GM19351 (cell line): Measurements from ENCODE around the gene DYNLL1.
"Not testable (repeated sequence)": the region's sequence is repeated elsewhere in the genome, so short reads cannot be mapped to it uniquely, and the experiment has no call there.

Source experiments
- ATAC-seq: cut with Tn5 transposase; IDR thresholded peaks from one replicate; pipeline ENCODE4 v1.9.1; 2021; ENCODE audit warnings: mild to moderate bottlenecking, moderate library complexity; ENCODE audit not compliant: unreplicated experiment

Gene DYNLL1

GRCh38 chr12:120504587-120504986, 8.7 kb downstream of the DYNLL1 start:
- no peak for ATAC-seq

GRCh38 chr12:120508537-120508936, 12.6 kb downstream of the DYNLL1 start:
- no peak for ATAC-seq

- no peak for ATAC-seq
These were observed 18.1 kb downstream of the DYNLL1 start for GRCh38 chr12:120514002-120514401.

- ATAC-seq: no peak
These were observed 19.6 kb downstream of the DYNLL1 start for GRCh38 chr12:120515496-120515895.

GRCh38 chr12:120519324-120519723, 23.4 kb downstream of the DYNLL1 start:
- ATAC-seq: not testable (repeated sequence)

- no peak for ATAC-seq
These were observed 26.7 kb downstream of the DYNLL1 start for GRCh38 chr12:120522568-120522967.

GRCh38 chr12:120528861-120529525, 33.1 kb downstream of the DYNLL1 start, which contains the start of gene COQ5:
Gene COQ5, minus strand, starts transcription at chr12:120529158. Its CDS starts 17 bp downstream, at chr12:120529141.
- ATAC-seq: peak; percentile 67

- ATAC-seq: no peak
These were observed 33.9 kb downstream of the DYNLL1 start for GRCh38 chr12:120529641-120530417.

GRCh38 chr12:120530418-120530761, 34.5 kb downstream of the DYNLL1 start:
- not testable (repeated sequence) for ATAC-seq

GRCh38 chr12:120532701-120533238, 36.9 kb downstream of the DYNLL1 start:
- ATAC-seq: peak; percentile 30

GRCh38 chr12:120534203-120534702, 38.3 kb downstream of the DYNLL1 start, which contains the start of gene RNF10:
Gene RNF10, plus strand, starts transcription at chr12:120534356. Its CDS starts 456 bp downstream, at chr12:120534812.
- ATAC-seq: peak; percentile 49

GRCh38 chr12:120534703-120535655, 39.1 kb downstream of the DYNLL1 start:
- peak; percentile 23 for ATAC-seq

GRCh38 chr12:120536064-120536791, 40.3 kb downstream of the DYNLL1 start:
- ATAC-seq: no peak

GRCh38 chr12:120537856-120538220, 41.9 kb downstream of the DYNLL1 start:
- ATAC-seq: no peak

GRCh38 chr12:120538281-120539156, 42.6 kb downstream of the DYNLL1 start:
- no peak for ATAC-seq

- ATAC-seq: no peak
These were observed 43.4 kb downstream of the DYNLL1 start for GRCh38 chr12:120539303-120539702.

GRCh38 chr12:120540445-120540844, 44.5 kb downstream of the DYNLL1 start:
- no peak for ATAC-seq

GRCh38 chr12:120542166-120542565, 46.3 kb downstream of the DYNLL1 start:
- ATAC-seq: no peak

GRCh38 chr12:120544691-120545090, 48.8 kb downstream of the DYNLL1 start:
- no peak for ATAC-seq
